ENCODE measurements around the gene PSD2.

DNA sequence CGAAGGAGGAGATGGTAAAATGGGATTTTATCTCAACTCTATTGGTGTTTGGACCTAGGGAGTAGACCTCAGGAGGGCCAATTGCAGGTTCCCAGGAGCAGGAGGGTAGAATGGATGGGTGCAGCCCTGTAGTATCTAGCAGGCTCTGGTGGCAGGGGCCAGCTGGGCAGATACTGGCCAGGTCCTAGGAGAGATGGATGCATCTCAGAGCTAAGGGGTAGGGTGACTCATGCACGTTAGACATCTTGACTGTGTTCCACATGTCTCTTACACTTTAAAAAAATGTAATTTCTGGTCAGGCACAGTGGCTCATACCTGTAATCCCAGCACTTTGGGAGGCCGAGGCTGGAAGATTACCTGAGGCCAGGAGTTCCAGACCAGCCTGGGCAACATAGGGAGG, 22.4 kb downstream of the PSD2 start:
- TF ChIP-seq EZH2phosphoT487 (IDR thresholded peaks at IDR 0.05; ENCODE audit: insufficient read depth, low read depth): no peak
- TF ChIP-seq EZH2 (IDR thresholded peaks at IDR 0.05; ENCODE audit: insufficient read depth, poor library complexity, severe bottlenecking): no peak

All from GM23248 (cell line).